ENCODE data around the gene EIF3F.

GRCh38 chr11:8026982-8027381 is 39.8 kb downstream of the EIF3F start:
- TF ChIP-seq CTCF (IDR thresholded peaks at IDR 0.05; ENCODE audit: borderline replicate concordance, extremely low read depth, low read length, poor library complexity, severe bottlenecking) (no peak), EZH2 (IDR thresholded peaks at IDR 0.05; ENCODE audit: borderline replicate concordance, low read depth, low read length, severe bottlenecking) (no peak)

Measured in DND-41 (cell line).